Esophagus squamous epithelium (tissue), 4 donors: Measurements from ENCODE around the gene CD6.

Source experiments
- CTCF ChIP-seq, 6 experiments: fragments of 450-650 bp in 4 of 6; fragments of 200-600 bp in 2 of 6; sonication (generic) in 2 of 6; IDR thresholded peaks; one replicate each; pipeline ENCODE4 v1.5.1; 2016 to 2019; ENCODE audit warnings: antibody characterized with exemption in 6 of 6, mild to moderate bottlenecking in 4 of 6, moderate library complexity in 4 of 6
- POLR2A ChIP-seq, 4 donors: fragments of 450-650 bp; IDR thresholded peaks; one replicate each; pipeline ENCODE4 v1.6.1; 2017; ENCODE audit warnings: antibody characterized with exemption in 4 of 4, mild to moderate bottlenecking in 4 of 4, moderate library complexity in 3 of 4

GRCh38 chr11:61053191-61053590 is 81.7 kb downstream of the CD6 start:
- no peak for TF ChIP-seq POLR2A (IDR thresholded peaks at IDR 0.05)
- no peak for TF ChIP-seq CTCF (IDR thresholded peaks at IDR 0.05)
